ENCODE measurements around the gene KNTC1. TPM values are rescaled to one million over a fixed set of nuclear protein-coding genes. Genes with fewer than 3 reads are reported as not detected.
"Not testable (repeated sequence)": the region's sequence is repeated elsewhere in the genome, so short reads cannot be mapped to it uniquely, and the experiment has no call there.

KNTC1 gene
- total RNA-seq, 4 donors from 2014 or later = 7.3 to 13.1 (median 9.5) TPM

- H3K36me3 ChIP-seq = no peaks in the 10 kb centered on the region
- no peak for DNase-seq
- intact Hi-C loops (cut with DNase I) = no loop called here
- peaks cover 3 to 4% of the 10 kb centered on the region in 2 donors for H3K4me1 ChIP-seq
- no peaks in the 10 kb centered on the region for H3K9me3 ChIP-seq
- WGBS, 2 donors = 68 to 72% methylated on average over 11 of the region's 11 CpGs
- H3K4me3 ChIP-seq (replicated peaks in 1 of 3) = no peak overlapping the region
- TF ChIP-seq POLR2A (IDR thresholded peaks at IDR 0.05) (no peak), CTCF (IDR thresholded peaks at IDR 0.05) (no peak)
- H3K27ac ChIP-seq = peak overlapping the region in 2 of 3 donors; percentile 45 to 61
- H3K27me3 ChIP-seq = no peaks in the 10 kb centered on the region
Measured at GRCh38 chr12:122651520-122652224, 124.6 kb downstream of the KNTC1 start.

- H3K27me3 ChIP-seq; intact Hi-C loops (cut with DNase I); H3K4me1 ChIP-seq; H3K27ac ChIP-seq; DNase-seq; H3K4me3 ChIP-seq (replicated peaks in 1 of 3); H3K9me3 ChIP-seq; H3K36me3 ChIP-seq: not testable (repeated sequence)
- 93 to 94% methylated on average over 8 of the region's 8 CpGs for WGBS, 2 donors
Measured at GRCh38 chr12:122653291-122653690, 126.2 kb downstream of the KNTC1 start.

GRCh38 chr12:122656298-122656697 lies 129.2 kb downstream of the KNTC1 start:
- Histone ChIP-seq H3K4me3 (replicated peaks in 1 of 3) (no peak overlapping the region), H3K4me1 (peaks cover 2 to 3% of the 10 kb centered on the region in 2 donors), H3K27me3 (no peaks in the 10 kb centered on the region), H3K27ac (no peak overlapping the region), H3K9me3 (no peaks in the 10 kb centered on the region), H3K36me3 (no peaks in the 10 kb centered on the region)
- DNase-seq = no peak
- WGBS, 2 donors = 97% methylated on average over 3 of the region's 3 CpGs
- TF ChIP-seq POLR2A (IDR thresholded peaks at IDR 0.05) (no peak), CTCF (IDR thresholded peaks at IDR 0.05) (no peak)
- intact Hi-C loops (cut with DNase I) = no loop called here

- Histone ChIP-seq H3K9me3 (no peaks in the 10 kb centered on the region), H3K27ac (no peak overlapping the region), H3K27me3 (no peaks in the 10 kb centered on the region), H3K36me3 (no peaks in the 10 kb centered on the region), H3K4me1 (no peaks in the 10 kb centered on the region), H3K4me3 (replicated peaks in 1 of 3) (no peak overlapping the region)
- WGBS, 2 donors = 89 to 94% methylated on average over 6 of the region's 6 CpGs
- intact Hi-C loops (cut with DNase I) = no loop called here
- TF ChIP-seq CTCF (IDR thresholded peaks at IDR 0.05) (no peak), POLR2A (IDR thresholded peaks at IDR 0.05) (no peak)
- DNase-seq = peak in 1 of 2 donors; percentile 10
Measured at GRCh38 chr12:122659579-122659978, 132.5 kb downstream of the KNTC1 start.

GRCh38 chr12:122661246-122661645 lies 134.2 kb downstream of the KNTC1 start:
- Histone ChIP-seq H3K27ac (no peak overlapping the region), H3K4me1 (no peaks in the 10 kb centered on the region), H3K9me3 (no peaks in the 10 kb centered on the region), H3K36me3 (no peaks in the 10 kb centered on the region), H3K27me3 (no peaks in the 10 kb centered on the region), H3K4me3 (replicated peaks in 1 of 3) (no peak overlapping the region)
- no peak for TF ChIP-seq POLR2A (IDR thresholded peaks at IDR 0.05)
- no peak for TF ChIP-seq CTCF (IDR thresholded peaks at IDR 0.05)
- DNase-seq = no peak
- 74 to 76% methylated on average over 12 to 15 of the region's 16 CpGs for WGBS, 2 donors
- intact Hi-C loops (cut with DNase I) = no loop called here
